ENCODE results near the gene EPHA2. TPM values are rescaled to one million over a fixed set of nuclear protein-coding genes. Genes with fewer than 3 reads are reported as not detected.
A peak's percentile ranks its signal among the peaks of the same experiment; 100 is the strongest.

The EPHA2 gene
- total RNA-seq, 1 donor from 2014 or later: not detected

DNA sequence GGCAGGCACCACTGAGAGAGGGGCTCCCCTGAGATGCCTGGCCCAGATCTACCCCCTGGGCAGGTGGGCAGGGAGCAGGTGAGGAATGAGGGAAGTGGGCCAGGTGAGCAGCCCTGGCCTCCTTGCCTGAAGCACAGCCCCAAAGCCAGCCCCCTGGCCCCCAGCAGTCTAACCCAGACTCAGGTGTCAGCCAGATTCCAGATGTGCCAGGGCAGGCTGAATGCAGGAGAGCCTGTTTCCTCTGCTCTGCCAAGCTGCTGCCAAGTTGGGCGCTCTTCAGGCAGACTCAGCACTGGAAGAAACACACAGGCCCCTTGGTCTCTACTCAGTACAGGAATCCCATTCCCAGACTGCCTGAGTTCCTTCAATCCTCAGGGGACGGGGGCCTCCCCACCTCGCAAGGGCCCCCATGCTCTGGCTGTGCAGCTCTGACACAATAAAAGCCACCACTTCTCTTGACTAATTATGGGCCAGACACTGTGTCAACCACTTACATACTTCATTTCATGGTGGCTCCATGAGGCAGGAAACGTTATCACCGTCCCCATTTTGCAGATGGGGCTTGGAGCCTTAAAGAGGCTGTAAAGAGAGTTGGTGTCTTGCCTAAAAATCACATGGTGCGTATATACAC is 36.2 kb upstream of the EPHA2 start:
- Mint-ChIP-seq H3K36me3 (ENCODE audit: low read depth) (no peaks in the 10 kb centered on the region), H3K27ac (no peak overlapping the region), H3K4me3 (ENCODE audit: low read depth) (no peak overlapping the region), H3K27me3 (ENCODE audit: low read depth) (peaks cover 18% of the 10 kb centered on the region), H3K9me3 (no peaks in the 10 kb centered on the region), H3K4me1 (ENCODE audit: low read depth) (peaks cover 4% of the 10 kb centered on the region)
- intact Hi-C loops (cut with micrococcal nuclease): no loop called here
- no peak for DNase-seq (ENCODE audit: low spot score)

DNA sequence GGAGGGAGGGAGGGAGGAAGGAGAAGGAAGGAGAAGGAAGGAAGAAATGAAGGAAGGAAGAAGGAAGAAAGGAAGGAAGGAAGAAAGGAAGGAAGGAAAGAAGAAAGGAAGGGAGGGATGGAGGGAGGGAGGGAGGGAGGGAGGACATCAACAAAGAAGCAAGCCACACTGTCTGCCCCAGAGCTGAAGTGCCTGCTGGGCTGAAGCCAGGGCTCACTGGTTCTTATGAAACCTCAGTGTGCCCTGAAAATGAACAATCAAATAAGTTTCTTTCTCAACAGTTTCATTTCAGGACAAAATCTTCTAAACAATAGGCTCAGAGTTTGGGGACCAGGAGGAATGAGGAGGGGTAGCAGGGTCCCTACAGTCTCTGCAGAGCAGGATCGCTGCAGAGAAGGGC is 35.4 kb upstream of the EPHA2 start:
- Mint-ChIP-seq H3K4me1 (ENCODE audit: low read depth) (peaks cover 4% of the 10 kb centered on the region), H3K4me3 (ENCODE audit: low read depth) (no peak overlapping the region), H3K36me3 (ENCODE audit: low read depth) (no peaks in the 10 kb centered on the region), H3K27ac (no peak overlapping the region), H3K27me3 (ENCODE audit: low read depth) (peaks cover 18% of the 10 kb centered on the region), H3K9me3 (no peaks in the 10 kb centered on the region)
- no peak for DNase-seq (ENCODE audit: low spot score)
- intact Hi-C loops (cut with micrococcal nuclease): no loop called here

DNA sequence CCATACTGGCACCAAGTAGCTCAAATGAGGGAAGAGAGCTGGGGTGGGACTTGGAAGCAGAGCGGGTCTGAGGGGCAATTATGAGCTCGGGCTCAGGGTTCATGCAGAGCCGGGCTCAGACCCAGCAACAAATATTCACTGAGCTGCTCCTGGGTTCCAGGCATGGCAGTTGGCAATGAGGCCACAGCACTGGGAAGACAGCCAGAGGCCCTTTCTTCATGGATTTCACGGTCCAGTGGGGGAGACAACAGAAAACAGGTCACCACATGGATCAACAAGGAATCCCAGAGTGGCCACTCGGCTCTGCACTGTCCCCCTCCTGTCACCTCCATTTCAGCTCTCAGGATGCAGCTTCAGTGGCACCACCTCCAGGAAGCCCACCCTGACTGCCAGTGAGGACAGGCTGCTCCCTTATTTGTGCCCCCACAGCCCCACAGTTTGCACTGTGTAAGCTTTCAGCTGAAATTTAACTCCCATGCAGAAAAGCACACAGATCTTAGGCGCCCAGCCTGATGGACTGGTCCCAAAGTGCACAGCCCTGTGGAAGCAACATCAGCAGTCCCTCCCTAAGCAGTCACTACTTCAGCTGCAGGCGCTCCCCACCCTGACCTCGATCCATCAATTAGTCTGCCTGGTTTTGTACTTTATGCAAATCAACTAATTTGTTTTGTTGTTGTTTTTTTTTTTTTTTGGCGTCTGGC is 34.2 kb upstream of the EPHA2 start:
- no peaks in the 10 kb centered on the region for H3K9me3 Mint-ChIP-seq
- no peak for DNase-seq (ENCODE audit: low spot score)
- intact Hi-C loops (cut with micrococcal nuclease): loop anchor here (5.0 kb wide), 1 partner anchor 52 kb away; no protein-coding TSS in a partner anchor
- no peak overlapping the region for H3K4me3 Mint-ChIP-seq (ENCODE audit: low read depth)
- no peak overlapping the region for H3K27ac Mint-ChIP-seq
- peaks cover 4% of the 10 kb centered on the region for H3K4me1 Mint-ChIP-seq (ENCODE audit: low read depth)
- no peaks in the 10 kb centered on the region for H3K36me3 Mint-ChIP-seq (ENCODE audit: low read depth)
- H3K27me3 Mint-ChIP-seq (ENCODE audit: low read depth): peaks cover 18% of the 10 kb centered on the region

GRCh38 chr1:16189003-16189402 is 33.1 kb upstream of the EPHA2 start:
- DNase-seq (ENCODE audit: low spot score): no peak
- Mint-ChIP-seq H3K27ac (no peak overlapping the region), H3K36me3 (ENCODE audit: low read depth) (no peaks in the 10 kb centered on the region), H3K9me3 (no peaks in the 10 kb centered on the region), H3K4me3 (ENCODE audit: low read depth) (no peak overlapping the region), H3K27me3 (ENCODE audit: low read depth) (peaks cover 15% of the 10 kb centered on the region), H3K4me1 (ENCODE audit: low read depth) (peaks cover 4% of the 10 kb centered on the region)
- intact Hi-C loops (cut with micrococcal nuclease): loop anchor here (5.0 kb wide), 1 partner anchor 53 kb away; no protein-coding TSS in a partner anchor

DNA sequence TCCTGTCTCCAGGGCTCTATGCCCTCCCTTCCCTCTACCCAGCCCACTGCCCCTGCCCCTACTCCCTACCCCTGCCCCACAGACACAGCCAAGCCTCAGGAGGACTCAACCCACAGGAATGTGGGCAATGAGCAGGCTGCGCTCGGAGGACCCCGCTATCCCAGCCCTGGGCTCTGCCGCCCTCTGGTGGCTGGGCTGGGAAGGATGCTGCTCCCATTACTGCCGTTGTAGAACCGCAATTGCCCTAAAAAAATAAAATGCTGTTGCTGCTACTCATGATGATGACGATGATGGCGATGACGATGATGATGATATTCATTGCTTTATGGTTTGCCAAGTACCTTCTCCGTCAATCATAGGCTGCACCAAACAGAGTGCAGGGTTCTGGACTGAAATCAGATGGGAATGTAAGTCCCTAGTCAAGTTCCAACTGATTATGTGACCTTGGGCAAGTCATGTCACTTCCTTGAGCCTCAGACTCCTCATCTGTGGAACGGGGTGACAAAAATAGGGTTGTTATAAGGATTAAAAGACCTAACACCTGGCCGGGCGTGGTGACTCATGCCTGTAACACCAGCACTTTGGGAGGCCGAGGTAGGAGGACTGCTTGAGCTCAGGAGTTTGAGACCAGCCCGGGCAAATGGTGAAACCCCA is 32.0 kb upstream of the EPHA2 start:
- Mint-ChIP-seq H3K36me3 (ENCODE audit: low read depth) (no peaks in the 10 kb centered on the region), H3K4me3 (ENCODE audit: low read depth) (no peak overlapping the region), H3K27me3 (ENCODE audit: low read depth) (peaks cover 15% of the 10 kb centered on the region), H3K27ac (no peak overlapping the region), H3K9me3 (no peaks in the 10 kb centered on the region), H3K4me1 (ENCODE audit: low read depth) (peaks cover 4% of the 10 kb centered on the region)
- intact Hi-C loops (cut with micrococcal nuclease): loop anchor here (1.0 to 5.0 kb wide), 2 partner anchors 54 to 109 kb away; no protein-coding TSS in a partner anchor
- DNase-seq (ENCODE audit: low spot score): peak; percentile 61

DNA sequence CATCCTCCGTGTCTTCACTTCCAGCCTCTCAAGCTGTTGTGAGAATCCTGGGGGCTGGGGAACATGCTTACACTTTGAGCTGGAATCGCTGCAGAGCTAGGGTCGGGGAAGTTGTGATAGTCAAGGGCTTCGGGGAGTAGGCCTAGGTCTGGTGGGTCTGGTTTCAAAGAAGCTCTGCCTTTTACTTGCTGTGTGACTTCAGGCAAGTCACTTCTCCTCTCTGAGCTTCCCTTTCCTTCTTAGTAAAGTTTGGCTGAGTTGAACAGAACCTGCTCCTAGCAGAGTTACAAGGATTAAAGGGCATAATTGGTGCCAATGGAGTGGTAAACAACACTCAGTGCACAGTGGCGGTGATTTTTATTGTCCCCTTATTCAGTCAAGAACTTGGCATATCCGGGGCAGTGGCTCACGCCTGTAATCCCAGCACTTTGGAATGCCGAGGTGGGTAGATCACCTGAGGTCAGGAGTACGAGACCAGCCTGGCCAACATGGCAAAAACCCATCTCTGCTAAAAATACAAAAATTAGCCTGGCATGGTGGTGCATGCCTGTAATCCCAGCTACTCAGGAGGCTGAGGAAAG is 30.9 kb upstream of the EPHA2 start:
- no peak overlapping the region for H3K4me3 Mint-ChIP-seq (ENCODE audit: low read depth)
- no peak for DNase-seq (ENCODE audit: low spot score)
- intact Hi-C loops (cut with micrococcal nuclease): loop anchor here (1.0 to 5.0 kb wide), 2 partner anchors 56 to 107 kb away; no protein-coding TSS in a partner anchor

DNA sequence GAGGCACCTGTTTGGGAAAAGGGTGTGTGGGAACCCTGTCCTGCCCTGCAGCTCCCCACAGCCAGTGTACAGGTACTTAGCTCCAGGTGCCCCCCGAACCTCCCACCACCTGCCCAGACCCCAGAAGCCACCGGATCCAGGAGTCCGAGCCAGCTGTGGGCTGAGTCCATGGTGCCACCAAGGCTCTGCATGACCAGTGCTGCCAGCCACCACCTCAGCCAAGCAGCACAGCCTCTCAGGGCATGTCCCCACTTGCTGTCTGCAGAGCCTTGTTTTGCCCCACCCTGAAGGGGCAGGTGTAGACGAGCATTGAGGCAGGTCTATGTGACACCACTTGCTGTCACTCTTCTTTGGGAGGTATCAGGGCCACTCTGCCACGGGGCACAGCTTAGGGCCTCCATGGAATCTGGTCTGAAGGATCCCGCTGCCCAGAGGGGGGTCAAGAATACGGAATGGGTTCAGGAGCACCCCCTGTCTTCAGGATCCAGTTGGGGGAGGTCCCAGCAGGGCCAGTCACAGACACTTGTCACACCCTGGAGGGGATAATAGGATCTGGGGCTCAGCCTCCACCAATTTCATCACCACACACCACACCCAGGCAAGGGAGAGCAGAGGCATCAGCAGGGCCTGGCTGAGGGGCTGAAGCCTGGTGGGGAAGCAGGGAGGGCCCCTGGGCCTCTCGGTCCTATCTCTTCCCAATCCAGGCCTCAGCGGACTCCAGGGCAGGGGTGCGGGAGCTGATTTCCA is 28.9 kb upstream of the EPHA2 start:
- H3K27me3 Mint-ChIP-seq (ENCODE audit: low read depth): peaks cover 5% of the 10 kb centered on the region
- H3K4me1 Mint-ChIP-seq (ENCODE audit: low read depth): peaks cover 4% of the 10 kb centered on the region
- H3K36me3 Mint-ChIP-seq (ENCODE audit: low read depth): no peaks in the 10 kb centered on the region
- H3K4me3 Mint-ChIP-seq (ENCODE audit: low read depth): no peak overlapping the region
- no peak for DNase-seq (ENCODE audit: low spot score)
- no peak overlapping the region for H3K27ac Mint-ChIP-seq
- intact Hi-C loops (cut with micrococcal nuclease): loop anchor here (5.0 kb wide), 1 partner anchor 58 kb away; no protein-coding TSS in a partner anchor
- H3K9me3 Mint-ChIP-seq: no peaks in the 10 kb centered on the region

More for the DNA sequence above, 30.9 kb upstream of the EPHA2 start:
- peaks cover 15% of the 10 kb centered on the region for H3K27me3 Mint-ChIP-seq (ENCODE audit: low read depth)
- H3K4me1 Mint-ChIP-seq (ENCODE audit: low read depth): peaks cover 4% of the 10 kb centered on the region
- H3K9me3 Mint-ChIP-seq: no peaks in the 10 kb centered on the region
- no peaks in the 10 kb centered on the region for H3K36me3 Mint-ChIP-seq (ENCODE audit: low read depth)
- H3K27ac Mint-ChIP-seq: no peak overlapping the region

GRCh38 chr1:16183765-16184556 is 28.1 kb upstream of the EPHA2 start:
- H3K27me3 Mint-ChIP-seq (ENCODE audit: low read depth): peaks cover 2% of the 10 kb centered on the region
- no peaks in the 10 kb centered on the region for H3K9me3 Mint-ChIP-seq
- intact Hi-C loops (cut with micrococcal nuclease): no loop called here
- no peak overlapping the region for H3K4me3 Mint-ChIP-seq (ENCODE audit: low read depth)
- no peak overlapping the region for H3K27ac Mint-ChIP-seq
- no peak for DNase-seq (ENCODE audit: low spot score)
- no peaks in the 10 kb centered on the region for H3K36me3 Mint-ChIP-seq (ENCODE audit: low read depth)
- H3K4me1 Mint-ChIP-seq (ENCODE audit: low read depth): peaks cover 4% of the 10 kb centered on the region

- Mint-ChIP-seq H3K27me3 (ENCODE audit: low read depth) (no peaks in the 10 kb centered on the region), H3K4me3 (ENCODE audit: low read depth) (no peak overlapping the region), H3K36me3 (ENCODE audit: low read depth) (no peaks in the 10 kb centered on the region), H3K4me1 (ENCODE audit: low read depth) (peaks cover 4% of the 10 kb centered on the region), H3K27ac (no peak overlapping the region), H3K9me3 (no peaks in the 10 kb centered on the region)
- DNase-seq (ENCODE audit: low spot score): no peak
- intact Hi-C loops (cut with micrococcal nuclease): no loop called here
Measured at GRCh38 chr1:16183179-16183578, 27.3 kb upstream of the EPHA2 start.

- no peaks in the 10 kb centered on the region for H3K27me3 Mint-ChIP-seq (ENCODE audit: low read depth)
- H3K36me3 Mint-ChIP-seq (ENCODE audit: low read depth): no peaks in the 10 kb centered on the region
- DNase-seq (ENCODE audit: low spot score): no peak
- H3K27ac Mint-ChIP-seq: no peak overlapping the region
- no peaks in the 10 kb centered on the region for H3K9me3 Mint-ChIP-seq
- no peaks in the 10 kb centered on the region for H3K4me1 Mint-ChIP-seq (ENCODE audit: low read depth)
- intact Hi-C loops (cut with micrococcal nuclease): no loop called here
- H3K4me3 Mint-ChIP-seq (ENCODE audit: low read depth): no peak overlapping the region
Measured at GRCh38 chr1:16181887-16182719, 26.2 kb upstream of the EPHA2 start.

- intact Hi-C loops (cut with micrococcal nuclease): no loop called here
- Mint-ChIP-seq H3K4me1 (ENCODE audit: low read depth) (no peaks in the 10 kb centered on the region), H3K27ac (no peak overlapping the region), H3K4me3 (ENCODE audit: low read depth) (no peak overlapping the region), H3K36me3 (ENCODE audit: low read depth) (no peaks in the 10 kb centered on the region), H3K9me3 (no peaks in the 10 kb centered on the region), H3K27me3 (ENCODE audit: low read depth) (no peaks in the 10 kb centered on the region)
- no peak for DNase-seq (ENCODE audit: low spot score)
Measured at GRCh38 chr1:16180291-16180824, 24.5 kb upstream of the EPHA2 start.
